Mucosa of descending colon (tissue), 3 donors: ENCODE measurements around the gene MED29. TPM values are rescaled to one million over a fixed set of nuclear protein-coding genes. Genes with fewer than 3 reads are reported as not detected.
"Not testable (repeated sequence)": the region's sequence is repeated elsewhere in the genome, so short reads cannot be mapped to it uniquely, and the experiment has no call there.

Source experiments
- ATAC-seq: fragments of 200-7000 bp; cut with Tn5 transposase; one replicate; pipeline ENCODE4 v1.9.1; 2020; ENCODE audit warnings: mild to moderate bottlenecking, moderate library complexity
- DNase-seq, 3 donors: peaks; one replicate each; pipeline ENCODE4 v3.0.0-alpha.2; 2020
- H3K36me3 ChIP-seq: fragments of 200-600 bp; one replicate; pipeline ENCODE4 v1.8.0; 2021; ENCODE audit warnings: low read depth, mild to moderate bottlenecking
- H3K4me1 ChIP-seq: fragments of 200-600 bp; one replicate; pipeline ENCODE4 v1.8.0; 2021; ENCODE audit warnings: low read depth, mild to moderate bottlenecking
- H3K4me3 ChIP-seq: fragments of 200-600 bp; one replicate; pipeline ENCODE4 v1.8.0; 2021; ENCODE audit warnings: mild to moderate bottlenecking
- H3K9me3 ChIP-seq: fragments of 200-600 bp; one replicate; pipeline ENCODE4 v1.8.0; 2021; ENCODE audit warnings: mild to moderate bottlenecking
- intact Hi-C, 2 donors: fragments of 100-400 bp; cut with DNase I in 1 of 2; cut with micrococcal nuclease in 1 of 2; formaldehyde crosslinking; loops; one replicate each; pipeline versions ENCODE4 v1.11.0 to v1.11.1; 2022; cut with DNase I, micrococcal nuclease
- total RNA-seq, 3 donors: library from RNA; stranded (reverse); fragmentation: NEBNext Ultra II Directional in 2 of 3; extraction: Animal tissue kit (Norgen Biotek cat#: 25700) in 2 of 3; gene quantifications; one replicate each; pipeline versions ENCODE4 v1.2.1 to v1.2.4, GENCODE V29; 2021 to 2023
- TF ChIP-seq, protein P1 (sequence below): fragments of 200-600 bp; IDR thresholded peaks from one replicate; pipeline ENCODE4 v1.8.0; 2022; ENCODE audit warnings: antibody characterized with exemption, mild to moderate bottlenecking
- donor health status: DM: no; HTN: no; CAD: no; lungs with moderate emphysema.
- donor health status: DM: no; HTN: no; CAD: no.
- donor health status: DM: no; HTN: yes; CAD: no.

Gene MED29
- total RNA-seq, 3 donors from 2014 or later = 28.4 to 31.2 (median 28.8) TPM

DNA sequence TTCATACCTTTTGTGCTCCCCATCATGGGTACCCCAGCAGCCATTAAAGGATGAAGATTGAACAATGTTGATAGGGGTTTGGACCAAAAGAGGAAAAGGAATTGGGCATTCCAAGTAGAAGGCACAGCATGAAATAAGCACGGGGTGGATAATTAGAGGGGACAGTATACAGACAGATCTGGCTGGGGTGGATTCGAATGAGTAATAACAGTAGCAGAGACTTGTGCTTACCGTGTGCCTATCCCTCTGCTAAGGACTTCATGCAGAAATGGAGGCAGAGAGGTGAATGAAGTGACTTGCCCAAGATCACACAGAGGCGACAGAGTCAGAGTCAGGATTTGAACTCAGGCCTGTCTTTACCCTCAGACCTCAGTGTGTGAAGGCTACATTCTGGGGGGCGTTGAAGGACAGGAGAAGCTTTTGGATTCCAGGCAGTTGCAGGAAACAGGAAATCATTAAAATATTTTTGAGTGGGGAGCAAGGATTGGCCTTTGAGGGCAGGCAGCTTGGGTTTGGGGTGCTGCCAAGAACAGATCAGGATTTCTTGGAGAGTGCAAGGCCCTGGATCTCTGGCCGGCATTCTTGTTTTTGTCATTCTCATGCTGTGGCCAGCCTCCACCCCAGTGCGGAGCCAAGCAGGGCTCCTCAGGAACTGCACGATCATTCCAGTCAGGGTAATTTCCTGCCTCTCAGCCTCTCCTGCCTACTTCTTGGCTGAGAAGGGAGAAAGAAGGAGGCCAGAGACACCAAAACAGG is 19.0 kb upstream of the MED29 start:
- ATAC-seq (peak; percentile 57), DNase-seq (peak in 2 of 3 donors; percentile 40 to 61)
- Histone ChIP-seq H3K9me3 (no peaks in the 10 kb centered on the region), H3K36me3 (peaks cover 5% of the 10 kb centered on the region), H3K4me1 (no peaks in the 10 kb centered on the region), H3K4me3 (no peak overlapping the region)
- TF ChIP-seq, protein P1, sequence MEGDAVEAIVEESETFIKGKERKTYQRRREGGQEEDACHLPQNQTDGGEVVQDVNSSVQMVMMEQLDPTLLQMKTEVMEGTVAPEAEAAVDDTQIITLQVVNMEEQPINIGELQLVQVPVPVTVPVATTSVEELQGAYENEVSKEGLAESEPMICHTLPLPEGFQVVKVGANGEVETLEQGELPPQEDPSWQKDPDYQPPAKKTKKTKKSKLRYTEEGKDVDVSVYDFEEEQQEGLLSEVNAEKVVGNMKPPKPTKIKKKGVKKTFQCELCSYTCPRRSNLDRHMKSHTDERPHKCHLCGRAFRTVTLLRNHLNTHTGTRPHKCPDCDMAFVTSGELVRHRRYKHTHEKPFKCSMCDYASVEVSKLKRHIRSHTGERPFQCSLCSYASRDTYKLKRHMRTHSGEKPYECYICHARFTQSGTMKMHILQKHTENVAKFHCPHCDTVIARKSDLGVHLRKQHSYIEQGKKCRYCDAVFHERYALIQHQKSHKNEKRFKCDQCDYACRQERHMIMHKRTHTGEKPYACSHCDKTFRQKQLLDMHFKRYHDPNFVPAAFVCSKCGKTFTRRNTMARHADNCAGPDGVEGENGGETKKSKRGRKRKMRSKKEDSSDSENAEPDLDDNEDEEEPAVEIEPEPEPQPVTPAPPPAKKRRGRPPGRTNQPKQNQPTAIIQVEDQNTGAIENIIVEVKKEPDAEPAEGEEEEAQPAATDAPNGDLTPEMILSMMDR = no peak
- intact Hi-C loops = no loop called here

DNA sequence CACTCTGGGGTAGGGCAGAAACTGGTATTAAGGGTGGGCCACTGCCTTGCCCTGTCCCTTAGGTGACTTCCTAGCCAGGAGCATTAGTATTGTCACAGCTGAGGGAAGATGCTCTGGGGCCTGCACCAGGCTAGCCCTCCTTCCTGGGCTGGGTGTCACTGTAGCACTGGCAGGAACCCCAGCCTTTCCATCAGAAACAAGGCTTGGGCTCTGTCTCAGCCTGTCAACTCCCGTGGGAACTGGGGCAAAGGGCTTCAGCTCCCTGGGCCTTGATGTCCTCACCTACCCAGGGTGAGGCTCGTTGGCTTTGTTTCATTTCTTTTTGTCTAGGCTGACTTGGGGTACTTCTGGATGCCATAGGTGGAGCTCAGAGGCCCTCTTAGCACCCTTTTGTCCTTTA is 18.2 kb upstream of the MED29 start:
- Histone ChIP-seq H3K4me3 (no peak overlapping the region), H3K9me3 (no peaks in the 10 kb centered on the region), H3K4me1 (no peaks in the 10 kb centered on the region), H3K36me3 (peaks cover 12% of the 10 kb centered on the region)
- DNase-seq = no peak
- no peak for ATAC-seq
- intact Hi-C loops = no loop called here
- TF ChIP-seq, protein P1 = no peak

DNA sequence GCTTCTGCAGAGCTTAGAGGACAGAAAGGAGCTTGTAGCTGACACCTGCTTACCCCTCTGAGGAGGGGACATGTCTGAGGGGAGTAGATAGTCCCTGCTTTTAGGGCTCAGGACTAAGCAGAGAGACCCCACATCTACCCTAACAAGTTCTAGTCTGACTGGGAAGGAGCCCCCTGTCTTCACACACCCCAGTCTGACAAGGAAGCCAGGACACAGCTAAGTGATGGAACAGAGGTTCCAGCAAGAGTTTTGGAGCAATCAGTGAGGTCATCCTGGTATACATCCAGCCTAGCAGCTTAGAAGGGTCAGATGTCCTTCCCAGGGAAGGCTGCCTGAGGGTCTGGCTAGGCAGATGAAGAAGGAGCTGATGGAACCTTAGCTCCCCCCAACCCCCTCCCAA is 15.2 kb upstream of the MED29 start:
- DNase-seq = no peak
- Histone ChIP-seq H3K36me3 (peaks cover 32% of the 10 kb centered on the region), H3K9me3 (no peaks in the 10 kb centered on the region), H3K4me3 (no peak overlapping the region), H3K4me1 (no peaks in the 10 kb centered on the region)
- TF ChIP-seq, protein P1 = no peak
- intact Hi-C loops = no loop called here
- no peak for ATAC-seq

DNA sequence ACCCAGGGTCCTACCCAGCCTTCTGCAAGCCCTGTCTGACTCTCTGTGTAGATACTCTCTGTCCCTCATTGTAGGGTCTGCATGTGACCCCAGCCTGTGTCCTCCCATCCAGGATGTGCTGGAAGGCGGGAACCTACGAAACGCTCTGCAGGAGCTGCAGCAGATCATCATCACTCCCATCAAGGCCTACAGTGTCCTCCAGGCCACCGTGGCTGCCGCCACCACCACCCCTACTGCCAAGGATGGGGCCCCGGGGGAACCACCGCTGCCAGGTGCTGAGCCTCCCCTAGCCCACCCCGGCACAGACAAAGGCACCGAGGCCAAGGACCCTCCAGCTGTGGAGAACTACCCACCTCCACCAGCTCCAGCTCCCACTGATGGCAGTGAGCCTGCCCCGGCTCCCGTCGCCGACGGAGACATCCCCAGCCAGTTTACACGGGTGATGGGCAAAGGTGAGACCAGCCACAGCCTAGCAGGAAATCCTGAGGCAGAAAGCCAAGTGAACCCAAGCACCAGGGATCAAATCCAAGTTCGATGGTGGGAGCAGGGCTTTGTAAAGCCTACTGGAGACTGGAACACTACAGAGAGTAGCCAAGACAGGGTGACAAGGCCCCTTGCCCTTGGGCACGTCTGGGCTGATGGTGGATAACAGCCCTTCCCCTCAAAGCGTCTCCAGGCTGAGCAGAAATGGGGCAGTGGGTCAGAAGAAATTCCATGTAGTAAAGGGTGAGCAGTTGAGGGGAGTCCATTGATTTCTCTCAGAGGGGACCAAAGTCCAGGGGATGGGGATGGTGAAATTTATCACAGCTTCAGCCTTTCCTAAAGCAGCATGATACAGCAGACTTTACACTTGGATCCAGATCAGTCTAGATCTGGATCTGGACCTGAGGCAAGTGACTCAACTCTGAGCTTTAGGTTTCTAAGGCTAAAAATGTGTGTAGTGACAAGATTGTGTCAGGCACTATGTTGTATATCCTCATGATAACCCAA is 13.5 kb upstream of the MED29 start:
- Histone ChIP-seq H3K4me3 (no peak overlapping the region), H3K36me3 (peaks cover 31% of the 10 kb centered on the region), H3K9me3 (no peaks in the 10 kb centered on the region), H3K4me1 (no peaks in the 10 kb centered on the region)
- ATAC-seq (no peak), DNase-seq (no peak)
- TF ChIP-seq, protein P1 = no peak
- intact Hi-C loops = no loop called here

- peaks cover 31% of the 10 kb centered on the region for H3K36me3 ChIP-seq
- DNase-seq, H3K4me3 ChIP-seq, ATAC-seq, H3K4me1 ChIP-seq, H3K9me3 ChIP-seq, intact Hi-C loops: not testable (repeated sequence)
Observed at GRCh38 chr19:39379366-39379765, 11.8 kb upstream of the MED29 start.

DNA sequence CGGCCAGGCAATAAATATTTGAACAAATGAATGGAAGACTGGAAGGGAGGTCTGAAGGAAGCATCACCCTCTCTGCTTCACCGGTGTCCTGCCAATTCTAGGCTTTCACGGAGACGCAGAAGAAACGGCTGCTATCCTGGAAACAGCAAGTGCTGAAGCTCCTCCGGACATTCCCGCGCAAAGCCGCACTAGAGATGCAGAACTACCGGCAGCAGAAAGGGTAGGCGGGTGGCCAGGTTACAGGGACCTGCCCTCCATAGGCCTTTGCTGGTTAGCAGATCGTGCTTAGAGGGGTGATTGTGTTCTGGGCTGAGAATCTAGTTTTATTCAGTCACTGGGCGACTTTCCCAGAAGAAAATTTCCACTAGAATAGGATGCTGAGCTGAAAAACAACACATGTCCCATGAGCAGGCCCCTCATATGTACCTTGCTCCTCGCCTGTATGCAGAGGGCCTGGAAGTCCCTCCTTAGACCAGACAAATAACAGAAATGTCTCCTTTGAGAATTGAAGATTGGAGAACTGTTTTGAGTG is 11.2 kb upstream of the MED29 start:
- H3K36me3 ChIP-seq = peaks cover 31% of the 10 kb centered on the region
- ATAC-seq (no peak), DNase-seq (no peak)
- no peaks in the 10 kb centered on the region for H3K9me3 ChIP-seq
- no peak overlapping the region for H3K4me3 ChIP-seq
- intact Hi-C loops = no loop called here
- TF ChIP-seq, protein P1 = no peak
- no peaks in the 10 kb centered on the region for H3K4me1 ChIP-seq
